Sigmoid colon (tissue), 4 donors: ENCODE data around the gene CERS2.
A peak's percentile ranks its signal among the peaks of the same experiment; 100 is the strongest.

ENCODE experiments used
- CTCF ChIP-seq, 4 experiments: fragments of 450-650 bp in 3 of 4; fragments of 200-600 bp in 1 of 4; IDR thresholded peaks; one replicate each; pipeline ENCODE4 v1.5.1; 2016 to 2019; ENCODE audit warnings: antibody characterized with exemption in 4 of 4, mild to moderate bottlenecking in 3 of 4, moderate library complexity in 2 of 4
- POLR2AphosphoS5 ChIP-seq, 4 donors: sonication (generic); formaldehyde crosslinking; IDR thresholded peaks; one replicate each; pipeline ENCODE4 v1.6.1; 2017; ENCODE audit warnings: antibody characterized with exemption in 4 of 4

GRCh38 chr1:151006327-151007052 is 31.9 kb upstream of the CERS2 start, which contains the start of gene MINDY1:
- TF ChIP-seq CTCF (IDR thresholded peaks at IDR 0.05) (peak; percentile 34 to 62 (median 56)), POLR2AphosphoS5 (IDR thresholded peaks at IDR 0.05) (peak; percentile 85 to 91 (median 90))
